Measurements from ENCODE around the gene RPS6KA4.

GRCh38 chr11:64378335-64378880 lies 19.4 kb downstream of the RPS6KA4 start:
- TF ChIP-seq POLR2AphosphoS5 (IDR thresholded peaks at IDR 0.05; ENCODE audit: borderline replicate concordance, low read depth, low read length): no peak
- TF ChIP-seq EZH2 (IDR thresholded peaks at IDR 0.05): no peak
